Measurements from ENCODE around the gene GORASP2.

The GORASP2 gene

GRCh38 chr2:170953941-170954340 is 24.9 kb downstream of the GORASP2 start:
- H3K36me3 ChIP-seq (replicated peaks; ENCODE audit: insufficient read depth, low read length): peaks cover 33% of the 10 kb centered on the region
- no peak overlapping the region for H2AFZ ChIP-seq (ENCODE audit: low read length)

GRCh38 chr2:170963386-170963785 is 34.3 kb downstream of the GORASP2 start:
- Histone ChIP-seq H3K4me1 (ENCODE audit: low read length) (no peaks in the 10 kb centered on the region), H3K27me3 (replicated peaks; ENCODE audit: insufficient read depth, low read length) (no peaks in the 10 kb centered on the region), H3K79me2 (ENCODE audit: low read length) (no peaks in the 10 kb centered on the region), H2AFZ (ENCODE audit: low read length) (no peak overlapping the region), H3F3A (ENCODE audit: insufficient read depth, low read length) (no peaks in the 10 kb centered on the region), H3K36me3 (replicated peaks; ENCODE audit: insufficient read depth, low read length) (peaks cover 31% of the 10 kb centered on the region), H3K9ac (ENCODE audit: low read length) (no peak overlapping the region), H3K9me2 (replicated peaks; ENCODE audit: insufficient read depth, low read length) (no peaks in the 10 kb centered on the region), H3K4me2 (ENCODE audit: low read depth, low read length) (no peak overlapping the region), H3K9me3 (replicated peaks; ENCODE audit: insufficient read depth, low read length) (no peaks in the 10 kb centered on the region), H3K27ac (ENCODE audit: low read length) (no peak overlapping the region), H3K4me3 (ENCODE audit: low read length) (no peak overlapping the region), H4K20me1 (ENCODE audit: insufficient read depth, low read length) (no peaks in the 10 kb centered on the region)
- TF ChIP-seq EZH2phosphoT487 (IDR thresholded peaks at IDR 0.05; ENCODE audit: low read length): no peak
- no peak for TF ChIP-seq EZH2 (optimal IDR thresholded peaks at IDR 0.05; ENCODE audit: low read depth, low read length)
- TF ChIP-seq CTCF (IDR thresholded peaks at IDR 0.05; ENCODE audit: low read length): no peak
- DNase-seq: no peak

More at GRCh38 chr2:170953941-170954340, 24.9 kb downstream of the GORASP2 start:
- Histone ChIP-seq H3K9ac (ENCODE audit: low read length) (no peak overlapping the region), H3K9me2 (replicated peaks; ENCODE audit: insufficient read depth, low read length) (no peaks in the 10 kb centered on the region), H3K27me3 (replicated peaks; ENCODE audit: insufficient read depth, low read length) (no peaks in the 10 kb centered on the region), H3K4me1 (ENCODE audit: low read length) (no peaks in the 10 kb centered on the region), H3K4me2 (ENCODE audit: low read depth, low read length) (no peak overlapping the region), H4K20me1 (ENCODE audit: insufficient read depth, low read length) (no peaks in the 10 kb centered on the region), H3K79me2 (ENCODE audit: low read length) (peaks cover 18% of the 10 kb centered on the region), H3K4me3 (ENCODE audit: low read length) (no peak overlapping the region), H3F3A (ENCODE audit: insufficient read depth, low read length) (no peaks in the 10 kb centered on the region), H3K27ac (ENCODE audit: low read length) (no peak overlapping the region), H3K9me3 (replicated peaks; ENCODE audit: insufficient read depth, low read length) (no peaks in the 10 kb centered on the region)
- TF ChIP-seq EZH2 (optimal IDR thresholded peaks at IDR 0.05; ENCODE audit: low read depth, low read length): no peak
- no peak for TF ChIP-seq EZH2phosphoT487 (IDR thresholded peaks at IDR 0.05; ENCODE audit: low read length)
- TF ChIP-seq CTCF (IDR thresholded peaks at IDR 0.05; ENCODE audit: low read length): no peak
- no peak for DNase-seq

- no peaks in the 10 kb centered on the region for H3K27me3 ChIP-seq (replicated peaks; ENCODE audit: insufficient read depth, low read length)
- H3K4me3 ChIP-seq (ENCODE audit: low read length): no peak overlapping the region
- peaks cover 28% of the 10 kb centered on the region for H3K36me3 ChIP-seq (replicated peaks; ENCODE audit: insufficient read depth, low read length)
- H3K9me2 ChIP-seq (replicated peaks; ENCODE audit: insufficient read depth, low read length): no peaks in the 10 kb centered on the region
- no peak overlapping the region for H3K27ac ChIP-seq (ENCODE audit: low read length)
- no peaks in the 10 kb centered on the region for H3K79me2 ChIP-seq (ENCODE audit: low read length)
- no peak overlapping the region for H3K9ac ChIP-seq (ENCODE audit: low read length)
- H3K4me1 ChIP-seq (ENCODE audit: low read length): no peaks in the 10 kb centered on the region
- TF ChIP-seq EZH2 (optimal IDR thresholded peaks at IDR 0.05; ENCODE audit: low read depth, low read length): no peak
- TF ChIP-seq CTCF (IDR thresholded peaks at IDR 0.05; ENCODE audit: low read length): no peak
- TF ChIP-seq EZH2phosphoT487 (IDR thresholded peaks at IDR 0.05; ENCODE audit: low read length): no peak
- H2AFZ ChIP-seq (ENCODE audit: low read length): no peak overlapping the region
- H3K4me2 ChIP-seq (ENCODE audit: low read depth, low read length): no peak overlapping the region
- no peaks in the 10 kb centered on the region for H3F3A ChIP-seq (ENCODE audit: insufficient read depth, low read length)
- no peaks in the 10 kb centered on the region for H4K20me1 ChIP-seq (ENCODE audit: insufficient read depth, low read length)
- DNase-seq: no peak
- no peaks in the 10 kb centered on the region for H3K9me3 ChIP-seq (replicated peaks; ENCODE audit: insufficient read depth, low read length)
These were observed 36.6 kb downstream of the GORASP2 start for GRCh38 chr2:170965446-170966225.

Data from MM.1S (cell line).